Gastrocnemius medialis (tissue), 4 donors: ENCODE data around the gene ITGA8. TPM values are rescaled to one million over a fixed set of nuclear protein-coding genes. Genes with fewer than 3 reads are reported as not detected.
"Not testable (repeated sequence)": the region's sequence is repeated elsewhere in the genome, so short reads cannot be mapped to it uniquely, and the experiment has no call there.

ENCODE experiments used
- ATAC-seq, 2 donors: fragments of 150-250 bp; one replicate each; pipeline ENCODE4 v1.9.1; 2016
- DNase-seq, 2 donors: peaks; one replicate each; pipeline ENCODE4 v3.0.0-alpha.2; 2019
- H3K27ac ChIP-seq, 4 donors: fragments of 200-600 bp; sonication (generic); 1 replicate in 1 of 4; 2 replicates in 3 of 4; pipeline ENCODE4 v1.5.1; 2016 to 2018; ENCODE audit warnings: mild to moderate bottlenecking in 2 of 4, moderate library complexity in 1 of 4
- H3K27me3 ChIP-seq, 3 donors: fragments of 200-600 bp; sonication (generic) in 2 of 3; 1 replicate in 1 of 3; 2 replicates in 2 of 3; pipeline versions ENCODE4 v1.5.1 to v1.6.0; 2016 to 2019; ENCODE audit warnings: mild to moderate bottlenecking in 1 of 3, moderate library complexity in 1 of 3
- H3K36me3 ChIP-seq, 2 donors: fragments of 200-600 bp; sonication (generic) in 1 of 2; one replicate each; pipeline ENCODE4 v1.5.1; 2017 to 2018
- H3K4me1 ChIP-seq, 2 donors: fragments of 200-600 bp; sonication (generic) in 1 of 2; one replicate each; pipeline ENCODE4 v1.5.1; 2016 to 2017; ENCODE audit warnings: mild to moderate bottlenecking in 2 of 2
- H3K4me3 ChIP-seq, 4 donors: fragments of 200-600 bp; sonication (generic) in 3 of 4; 1 replicate in 1 of 4; 2 replicates in 3 of 4; pipeline ENCODE4 v1.5.1; 2016 to 2019; ENCODE audit warnings: mild to moderate bottlenecking in 2 of 4
- H3K9me3 ChIP-seq, 3 donors: fragments of 200-600 bp; sonication (generic) in 2 of 3; 1 replicate in 1 of 3; 2 replicates in 2 of 3; pipeline ENCODE4 v1.5.1; 2016 to 2019
- POLR2A ChIP-seq, 2 donors: fragments of 450-650 bp; IDR thresholded peaks; one replicate each; pipeline ENCODE4 v1.6.1; 2017; ENCODE audit warnings: antibody characterized with exemption in 2 of 2, mild to moderate bottlenecking in 2 of 2, moderate library complexity in 2 of 2
- in situ Hi-C, 4 donors: fragments of 200-750 bp; cut with MboI; loops; one replicate each; pipeline versions ENCODE4 v1.15.0 to v1.8.0; 2017; ENCODE audit warnings: low sequenced_read_pairs in 4 of 4
- intact Hi-C: fragments of 100-400 bp; cut with DNase I; formaldehyde crosslinking; loops from one replicate; pipeline ENCODE4 v1.15.1; 2023; ENCODE audit warnings: low total_unique reads
- total RNA-seq, 4 donors: library from RNA; depleted of rRNA; stranded (reverse); fragments of >200 nt; gene quantifications; one replicate each; pipeline versions ENCODE4 v1.1.0 to v1.2.3, GENCODE V29; 2016
- TF ChIP-seq, protein P1 (sequence below), 5 experiments: fragments of 450-650 bp in 3 of 5; fragments of 200-600 bp in 2 of 5; sonication (generic) in 2 of 5; IDR thresholded peaks in 4 of 5; conservative IDR thresholded peaks in 1 of 5; 1 replicate in 4 of 5; 2 replicates in 1 of 5; pipeline ENCODE4 v1.5.1; 2016 to 2019; ENCODE audit warnings: antibody characterized with exemption in 5 of 5, mild to moderate bottlenecking in 3 of 5, moderate library complexity in 3 of 5

The ITGA8 gene
- total RNA-seq, 4 donors from 2014 or later, result 1.6 to 17.4 (median 10.3) TPM

DNA sequence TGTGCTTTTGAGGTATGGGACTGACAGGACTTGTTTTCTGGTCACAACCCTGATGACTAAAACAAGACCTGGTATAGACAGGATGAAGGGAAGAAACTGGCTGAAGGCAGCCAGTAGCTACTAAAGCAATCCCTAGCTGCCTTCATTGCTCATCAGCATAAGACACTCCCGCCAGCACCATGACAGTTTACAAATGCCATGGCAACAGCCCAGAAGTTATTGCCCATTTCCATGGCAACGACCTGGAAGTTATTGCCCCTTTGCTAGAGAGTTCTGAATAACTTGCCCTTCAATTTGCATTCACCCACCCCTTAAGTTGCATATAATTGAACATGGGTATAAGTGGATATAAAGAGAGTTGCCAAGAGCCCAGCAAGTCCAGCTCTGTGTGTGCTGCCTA lies 179.0 kb downstream of the ITGA8 start:
- ATAC-seq (no peak), DNase-seq (no peak)
- Histone ChIP-seq H3K36me3 (no peaks in the 10 kb centered on the region), H3K27me3 (no peaks in the 10 kb centered on the region), H3K9me3 (no peaks in the 10 kb centered on the region), H3K27ac (no peak overlapping the region), H3K4me1 (no peaks in the 10 kb centered on the region), H3K4me3 (no peak overlapping the region)
- in situ Hi-C loops, result no loop called here
- TF ChIP-seq, protein P1, sequence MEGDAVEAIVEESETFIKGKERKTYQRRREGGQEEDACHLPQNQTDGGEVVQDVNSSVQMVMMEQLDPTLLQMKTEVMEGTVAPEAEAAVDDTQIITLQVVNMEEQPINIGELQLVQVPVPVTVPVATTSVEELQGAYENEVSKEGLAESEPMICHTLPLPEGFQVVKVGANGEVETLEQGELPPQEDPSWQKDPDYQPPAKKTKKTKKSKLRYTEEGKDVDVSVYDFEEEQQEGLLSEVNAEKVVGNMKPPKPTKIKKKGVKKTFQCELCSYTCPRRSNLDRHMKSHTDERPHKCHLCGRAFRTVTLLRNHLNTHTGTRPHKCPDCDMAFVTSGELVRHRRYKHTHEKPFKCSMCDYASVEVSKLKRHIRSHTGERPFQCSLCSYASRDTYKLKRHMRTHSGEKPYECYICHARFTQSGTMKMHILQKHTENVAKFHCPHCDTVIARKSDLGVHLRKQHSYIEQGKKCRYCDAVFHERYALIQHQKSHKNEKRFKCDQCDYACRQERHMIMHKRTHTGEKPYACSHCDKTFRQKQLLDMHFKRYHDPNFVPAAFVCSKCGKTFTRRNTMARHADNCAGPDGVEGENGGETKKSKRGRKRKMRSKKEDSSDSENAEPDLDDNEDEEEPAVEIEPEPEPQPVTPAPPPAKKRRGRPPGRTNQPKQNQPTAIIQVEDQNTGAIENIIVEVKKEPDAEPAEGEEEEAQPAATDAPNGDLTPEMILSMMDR (IDR thresholded peaks at IDR 0.05 in 4 of 5, conservative IDR thresholded peaks at IDR 0.05 in 1 of 5), result no peak
- intact Hi-C loops, result no loop called here

- H3K4me1 ChIP-seq, result no peaks in the 10 kb centered on the region
- DNase-seq (no peak), ATAC-seq (no peak)
- no peaks in the 10 kb centered on the region for H3K27me3 ChIP-seq
- in situ Hi-C loops, result no loop called here
- no peaks in the 10 kb centered on the region for H3K9me3 ChIP-seq
- no peaks in the 10 kb centered on the region for H3K36me3 ChIP-seq
- H3K27ac ChIP-seq, result no peak overlapping the region
- intact Hi-C loops, result no loop called here
- TF ChIP-seq, protein P1 (IDR thresholded peaks at IDR 0.05 in 4 of 5, conservative IDR thresholded peaks at IDR 0.05 in 1 of 5), result no peak
- no peak for TF ChIP-seq POLR2A (IDR thresholded peaks at IDR 0.05)
- no peak overlapping the region for H3K4me3 ChIP-seq
These were observed 180.5 kb downstream of the ITGA8 start for GRCh38 chr10:15539262-15539661.

GRCh38 chr10:15534928-15535538 lies 184.7 kb downstream of the ITGA8 start:
- ATAC-seq, DNase-seq, H3K27ac ChIP-seq, H3K27me3 ChIP-seq, in situ Hi-C loops, H3K4me3 ChIP-seq, H3K36me3 ChIP-seq, H3K4me1 ChIP-seq, H3K9me3 ChIP-seq, intact Hi-C loops: not testable (repeated sequence)

- no peaks in the 10 kb centered on the region for H3K36me3 ChIP-seq
- ATAC-seq, result no peak
- no peak for DNase-seq
- intact Hi-C loops, result no loop called here
- no peak overlapping the region for H3K4me3 ChIP-seq
- in situ Hi-C loops, result no loop called here
- no peaks in the 10 kb centered on the region for H3K9me3 ChIP-seq
- no peaks in the 10 kb centered on the region for H3K4me1 ChIP-seq
- no peaks in the 10 kb centered on the region for H3K27me3 ChIP-seq
- no peak overlapping the region for H3K27ac ChIP-seq
- TF ChIP-seq POLR2A (IDR thresholded peaks at IDR 0.05), result no peak
- TF ChIP-seq, protein P1 (IDR thresholded peaks at IDR 0.05 in 4 of 5, conservative IDR thresholded peaks at IDR 0.05 in 1 of 5), result no peak
These were observed 187.6 kb downstream of the ITGA8 start for GRCh38 chr10:15531927-15532722.

GRCh38 chr10:15528859-15529239 lies 190.9 kb downstream of the ITGA8 start:
- in situ Hi-C loops (no loop called here), intact Hi-C loops (no loop called here)
- no peak for ATAC-seq
- no peaks in the 10 kb centered on the region for H3K36me3 ChIP-seq
- H3K9me3 ChIP-seq, result no peaks in the 10 kb centered on the region
- H3K27ac ChIP-seq, result no peak overlapping the region
- no peaks in the 10 kb centered on the region for H3K27me3 ChIP-seq
- H3K4me3 ChIP-seq, result no peak overlapping the region
- no peak for DNase-seq
- H3K4me1 ChIP-seq, result no peaks in the 10 kb centered on the region
- TF ChIP-seq, protein P1 (IDR thresholded peaks at IDR 0.05 in 4 of 5, conservative IDR thresholded peaks at IDR 0.05 in 1 of 5), result no peak
- no peak for TF ChIP-seq POLR2A (IDR thresholded peaks at IDR 0.05)
